NCI-H187 treated with DMSO at 0.1 percent for 48 hours (cell line): ENCODE data around the gene AEBP2.
"Not testable (repeated sequence)": the region's sequence is repeated elsewhere in the genome, so short reads cannot be mapped to it uniquely, and the experiment has no call there.

Experiments
- DNase-seq: peaks from one replicate; lab custom pipeline; 2025; lab: John Stamatoyannopoulos, UW

AEBP2 gene

DNA sequence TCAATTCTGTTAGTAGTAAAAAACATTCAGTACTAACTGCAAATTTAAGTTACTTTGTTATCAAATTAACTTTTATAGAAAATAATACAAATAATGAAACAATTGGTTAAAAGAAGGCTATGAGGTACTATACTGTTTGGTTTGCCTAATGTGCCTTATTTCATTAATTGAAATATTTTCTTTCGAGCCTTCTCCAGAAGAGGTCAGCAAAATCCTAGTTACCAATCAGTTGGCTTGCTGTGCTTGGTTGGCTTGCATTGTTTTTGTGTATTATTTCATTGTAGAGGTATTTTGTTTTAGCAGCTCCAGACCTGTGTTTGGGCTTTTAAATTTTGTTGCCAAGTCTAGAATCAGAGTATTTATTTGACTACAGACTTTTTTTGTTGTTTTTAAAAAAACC lies 68.5 kb downstream of the AEBP2 start:
- no peak for DNase-seq

DNA sequence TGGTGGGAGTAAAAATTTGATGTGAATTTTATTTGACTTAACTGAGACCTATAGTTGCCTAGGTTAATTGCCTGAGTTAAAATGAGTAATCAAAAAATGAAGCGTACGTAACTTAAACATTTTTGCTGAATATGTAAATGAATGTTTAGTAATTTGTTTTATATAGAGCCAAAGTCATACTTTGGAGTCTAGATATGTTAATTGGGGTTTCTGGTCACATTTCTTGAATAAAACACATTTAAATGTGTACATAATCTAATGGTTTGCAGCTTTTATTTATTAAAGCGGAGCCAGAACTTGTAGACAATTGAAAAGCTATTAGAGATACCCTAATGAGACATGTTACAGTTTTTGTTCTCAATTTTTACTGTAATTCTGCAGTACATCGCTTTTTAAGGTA lies 71.2 kb downstream of the AEBP2 start:
- DNase-seq = no peak

DNA sequence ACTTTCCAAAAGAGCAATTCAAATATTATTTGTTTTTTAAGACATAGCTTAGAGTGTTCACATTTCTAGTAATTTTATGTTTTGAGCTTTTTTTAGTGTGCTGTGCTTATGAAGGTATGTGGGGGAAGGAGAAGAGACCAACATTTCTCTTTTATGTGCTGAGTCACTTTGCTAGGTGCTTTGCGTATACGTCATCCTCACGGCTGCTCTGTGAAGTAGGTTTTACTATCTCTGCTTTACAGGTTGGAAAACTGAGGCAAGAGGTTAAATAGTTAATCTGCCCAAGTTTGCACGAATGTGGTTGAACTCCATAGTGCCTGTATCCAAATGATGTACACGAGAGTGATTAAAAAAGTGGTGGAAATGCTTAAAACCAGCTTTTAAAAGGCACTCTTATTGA lies 75.9 kb downstream of the AEBP2 start:
- no peak for DNase-seq

GRCh38 chr12:19517583-19517982 lies 78.3 kb downstream of the AEBP2 start:
- no peak for DNase-seq

GRCh38 chr12:19518209-19518608 lies 78.9 kb downstream of the AEBP2 start:
- no peak for DNase-seq

- no peak for DNase-seq
These were observed 81.5 kb downstream of the AEBP2 start for GRCh38 chr12:19520646-19521415.

DNA sequence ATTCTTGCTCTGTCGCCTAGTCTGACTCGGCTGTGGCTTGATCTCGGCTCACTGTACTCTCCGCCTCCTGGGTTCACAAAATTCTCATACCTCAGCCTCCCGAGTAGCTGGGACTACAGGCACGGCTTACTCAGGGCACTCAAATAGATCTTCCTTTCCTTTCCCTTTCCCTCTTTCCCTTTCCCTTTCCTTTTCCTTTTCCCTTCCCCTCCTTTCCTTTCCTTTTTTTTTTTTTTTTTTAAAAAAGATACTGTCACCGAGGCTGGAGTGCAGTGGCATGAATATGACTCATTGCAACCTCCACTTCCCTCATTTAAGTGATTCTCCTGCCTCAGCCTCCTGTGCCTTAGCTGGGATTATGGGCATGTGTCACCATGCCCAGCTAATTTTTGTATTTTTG lies 86.0 kb downstream of the AEBP2 start:
- DNase-seq = no peak

GRCh38 chr12:19527866-19528265 lies 88.6 kb downstream of the AEBP2 start:
- no peak for DNase-seq

- DNase-seq = no peak
These were observed 89.5 kb downstream of the AEBP2 start for GRCh38 chr12:19528750-19529149.

GRCh38 chr12:19529951-19530636 lies 90.8 kb downstream of the AEBP2 start:
- no peak for DNase-seq

DNA sequence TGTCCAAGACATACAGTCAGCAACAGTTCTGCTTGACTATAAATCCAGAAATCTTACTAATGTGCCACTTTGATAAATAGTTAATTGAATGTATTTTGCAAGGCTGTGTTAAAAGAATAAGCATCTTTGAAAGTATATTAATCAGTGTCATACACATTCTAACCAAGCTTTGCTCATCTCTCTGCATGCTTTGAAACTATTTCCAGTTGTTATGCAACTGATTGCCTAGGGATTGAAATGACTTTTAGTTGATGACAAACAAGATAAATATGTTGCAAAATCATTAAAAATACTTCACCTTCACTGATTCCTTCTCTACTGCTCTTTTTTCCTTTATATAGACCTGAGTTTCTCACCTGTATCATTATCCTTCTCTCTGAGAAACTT lies 91.3 kb downstream of the AEBP2 start:
- DNase-seq = no peak

- no peak for DNase-seq
These were observed 94.3 kb downstream of the AEBP2 start for GRCh38 chr12:19533567-19533966.

DNA sequence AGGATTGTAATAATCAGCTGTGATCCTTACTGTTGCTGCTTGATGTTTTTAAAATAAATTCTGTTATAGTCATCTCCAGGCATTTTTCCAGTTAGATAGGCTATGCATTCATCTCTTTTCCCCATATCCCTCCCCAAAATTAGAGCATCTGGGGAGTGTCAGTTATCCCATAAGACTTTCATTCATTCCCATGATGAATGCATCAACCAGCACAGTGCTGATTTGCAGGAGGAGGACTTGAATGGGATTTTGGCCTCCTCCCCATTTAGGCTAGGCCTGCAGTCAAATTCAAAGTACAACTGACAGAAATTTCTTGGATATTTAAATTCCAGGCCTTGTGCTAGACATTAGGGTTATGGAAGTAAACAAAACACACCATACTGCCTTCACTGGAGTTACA lies 99.8 kb downstream of the AEBP2 start:
- no peak for DNase-seq

DNA sequence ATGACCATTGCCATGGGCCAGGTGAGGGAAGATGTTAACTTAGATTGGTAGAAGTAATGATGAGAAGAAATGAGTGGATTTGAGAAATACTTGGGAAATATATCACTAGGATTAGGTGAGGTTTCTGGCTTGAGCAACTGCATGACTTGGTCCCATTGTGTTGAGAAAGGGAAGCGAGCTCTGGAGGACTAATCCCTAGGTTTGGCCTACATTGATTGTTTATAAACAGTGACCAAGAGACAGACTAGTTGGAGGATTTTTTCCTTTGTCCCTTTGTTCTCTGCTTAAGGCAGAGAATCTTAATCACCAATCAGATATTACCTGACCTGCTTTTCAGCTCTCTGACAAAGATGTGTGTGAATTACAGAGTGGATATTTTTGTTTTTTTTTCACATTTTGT lies 100.5 kb downstream of the AEBP2 start:
- DNase-seq = no peak

GRCh38 chr12:19542606-19543005 lies 103.3 kb downstream of the AEBP2 start:
- no peak for DNase-seq

DNA sequence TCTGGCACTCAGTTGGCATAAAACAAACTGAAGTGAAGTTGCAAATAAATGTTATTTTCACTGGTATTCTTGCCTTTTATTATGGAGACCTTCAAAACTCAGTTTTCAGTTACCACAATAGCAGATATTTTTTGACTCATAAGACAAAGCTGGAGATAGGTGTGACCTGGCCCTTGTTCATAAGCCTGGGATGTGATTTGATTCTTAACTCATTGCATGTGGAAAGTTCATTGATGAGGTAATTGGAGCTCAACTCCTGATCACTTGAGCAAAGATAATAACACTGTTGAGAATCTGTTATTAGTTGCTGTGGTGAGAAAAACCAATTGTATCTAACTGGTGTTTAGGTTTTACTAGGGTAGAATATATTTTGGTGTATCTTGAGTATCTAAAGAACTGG lies 105.1 kb downstream of the AEBP2 start:
- no peak for DNase-seq

- no peak for DNase-seq
These were observed 106.0 kb downstream of the AEBP2 start for GRCh38 chr12:19545301-19545700.

DNA sequence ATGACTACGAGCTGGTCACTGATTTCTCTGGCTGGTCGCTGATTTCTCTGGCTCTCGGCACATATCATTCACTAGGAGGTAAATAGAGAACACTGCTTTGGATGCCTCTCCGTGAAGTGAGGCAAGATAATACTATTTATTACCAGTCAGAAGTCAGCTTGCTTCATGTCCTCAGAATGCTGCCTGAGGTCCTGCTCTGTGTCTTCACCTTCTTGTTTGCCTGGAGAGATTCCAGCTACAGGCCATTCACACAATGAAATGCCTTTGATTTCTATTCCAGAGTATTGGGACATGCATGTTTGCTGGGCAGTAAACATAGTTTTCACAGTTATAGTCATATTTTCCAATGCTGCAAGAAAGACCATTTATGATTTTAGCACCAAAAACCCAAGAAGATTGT lies 106.7 kb downstream of the AEBP2 start:
- DNase-seq = no peak

DNA sequence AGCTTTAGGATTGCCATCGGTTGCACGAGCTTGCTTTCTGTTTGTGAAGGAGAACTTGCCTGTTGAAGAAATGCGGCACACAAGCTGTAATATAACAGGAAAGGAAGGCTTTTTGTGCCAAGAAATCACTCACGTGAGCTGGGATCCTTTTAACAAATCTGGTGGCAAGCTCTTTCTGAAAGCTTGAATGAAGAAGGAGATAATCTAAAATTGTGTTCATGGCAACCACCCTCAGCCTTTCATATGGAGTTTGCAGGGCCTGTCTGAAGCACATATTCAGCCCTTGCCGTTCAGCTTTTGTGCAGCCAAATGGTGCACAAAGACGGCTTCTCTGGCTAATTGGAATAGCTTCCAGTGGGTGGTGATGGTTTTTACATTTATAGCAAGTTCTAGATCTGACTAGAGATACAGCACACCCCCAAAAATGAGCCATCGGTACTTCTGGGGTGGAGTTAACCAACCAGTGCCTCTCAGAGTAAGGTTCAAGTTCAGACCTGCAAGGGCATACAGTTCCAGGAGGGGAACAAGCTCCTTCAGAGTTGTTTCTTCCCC lies 107.4 kb downstream of the AEBP2 start:
- DNase-seq = no peak

- DNase-seq = no peak
These were observed 108.0 kb downstream of the AEBP2 start for GRCh38 chr12:19547271-19547671.

- no peak for DNase-seq
These were observed 109.5 kb downstream of the AEBP2 start for GRCh38 chr12:19548834-19549233.

DNA sequence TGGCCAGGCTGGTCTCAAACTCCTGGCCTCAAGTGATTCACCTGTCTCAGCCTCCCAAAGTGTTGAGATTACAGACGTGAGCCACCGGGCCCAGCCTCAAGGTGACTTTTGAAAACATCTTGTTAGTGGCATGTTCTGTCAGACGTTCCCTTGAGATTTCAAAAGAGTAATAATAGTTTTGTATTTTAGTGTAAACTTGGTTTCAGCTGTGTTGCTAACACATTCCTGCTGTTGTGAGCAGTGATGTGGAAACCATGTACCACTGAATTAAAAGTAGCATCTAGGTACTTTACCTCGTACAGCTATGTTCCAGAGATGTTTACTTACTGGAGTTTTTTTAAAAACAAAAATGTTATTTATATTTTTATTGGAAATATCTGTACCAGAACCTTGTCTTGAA lies 111.3 kb downstream of the AEBP2 start:
- no peak for DNase-seq

- not testable (repeated sequence) for DNase-seq
These were observed 113.3 kb downstream of the AEBP2 start for GRCh38 chr12:19552441-19553097.
